K562 (cell line): ENCODE measurements around the gene NAA40. TPM values are rescaled to one million over a fixed set of nuclear protein-coding genes. Genes with fewer than 3 reads are reported as not detected.

ENCODE experiments used
- BACH1 ChIP-seq: fragments of 200-800 bp; sonication (Bioruptor generic); IDR thresholded peaks from 2 replicates; pipeline ENCODE4 v1.6.1; 2016; ENCODE audit warnings: missing genetic modification characterization, missing compliant biosample characterization
- CAMTA2 ChIP-seq: fragments of 250-450 bp; sonication (Bioruptor Pico); conservative IDR thresholded peaks from 2 replicates; pipeline ENCODE4 v1.5.1; 2022
- CXXC5 ChIP-seq: fragments of 250-450 bp; sonication (Bioruptor Pico); IDR thresholded peaks from 2 replicates; pipeline ENCODE4 v1.8.0; 2022; ENCODE audit warnings: inconsistent platforms, mild to moderate bottlenecking, moderate library complexity
- DDX20 ChIP-seq: fragments of 450-650 bp; IDR thresholded peaks from 2 replicates; pipeline ENCODE4 v1.6.1; 2016; ENCODE audit warnings: missing genetic modification characterization, low read depth, mild to moderate bottlenecking, missing compliant biosample characterization, moderate library complexity
- EP300 ChIP-seq: IDR thresholded peaks from 2 replicates; pipeline ENCODE4 v1.6.1; 2012; ENCODE audit warnings: low read length, improper control_type of control experiment
- FOXJ2 ChIP-seq: fragments of 200-800 bp; sonication (Bioruptor generic); IDR thresholded peaks from 2 replicates; pipeline ENCODE4 v1.6.1; 2016; ENCODE audit warnings: missing genetic modification characterization, missing compliant biosample characterization
- FOXJ3 ChIP-seq: sonication (generic); formaldehyde crosslinking; IDR thresholded peaks from 2 replicates; pipeline ENCODE4 v1.4.0; 2020; ENCODE audit warnings: mild to moderate bottlenecking, missing genetic modification reagents
- HMGN3 ChIP-seq: IDR thresholded peaks from 2 replicates; pipeline ENCODE4 v1.6.1; 2011; ENCODE audit warnings: borderline replicate concordance, low read depth, mild to moderate bottlenecking, mixed read lengths, low read length; ENCODE audit not compliant: insufficient read length; ENCODE audit errors: extremely low read depth
- MCM5 ChIP-seq: fragments of 450-650 bp; IDR thresholded peaks from 2 replicates; pipeline ENCODE4 v1.6.1; 2016; ENCODE audit warnings: low read depth
- MTA1 ChIP-seq: fragments of 450-650 bp; IDR thresholded peaks from 2 replicates; pipeline ENCODE4 v1.6.1; 2017; ENCODE audit warnings: borderline replicate concordance
- NONO ChIP-seq, 2 experiments: fragments of 200-400 bp in 1 of 2; fragments of 450-650 bp in 1 of 2; formaldehyde crosslinking in 1 of 2; IDR thresholded peaks; 2 replicates each; pipeline ENCODE4 v1.6.1; 2017; ENCODE audit warnings: low read depth in 2 of 2, mild to moderate bottlenecking in 2 of 2, moderate library complexity in 2 of 2, low read length in 1 of 2
- POLR2H ChIP-seq: IDR thresholded peaks from 2 replicates; pipeline ENCODE4 v1.6.1; 2016; ENCODE audit warnings: missing genetic modification characterization, low read depth, mild to moderate bottlenecking, control low read depth, missing compliant biosample characterization, moderate library complexity
- RBM22 ChIP-seq: fragments of 200-400 bp; formaldehyde crosslinking; IDR thresholded peaks from 2 replicates; pipeline ENCODE4 v1.6.1; 2018; ENCODE audit warnings: low read length, low read depth; ENCODE audit not compliant: poor library complexity, severe bottlenecking
- SETDB1 ChIP-seq: IDR thresholded peaks from one replicate; pipeline ENCODE4 v1.6.1; 2012; ENCODE audit warnings: low read length, control low read depth, inconsistent platforms
- TGIF2 ChIP-seq: sonication (generic); formaldehyde crosslinking; IDR thresholded peaks from 2 replicates; pipeline ENCODE4 v1.8.1; 2022; ENCODE audit warnings: mild to moderate bottlenecking, missing genetic modification reagents, moderate library complexity
- TOE1 ChIP-seq, 2 experiments: fragments of 450-650 bp in 1 of 2; sonication (generic) in 1 of 2; formaldehyde crosslinking in 1 of 2; IDR thresholded peaks; 2 replicates each; pipeline versions ENCODE4 v1.7.1 to v1.8.0; 2016 to 2022; ENCODE audit warnings: borderline replicate concordance in 2 of 2, mild to moderate bottlenecking in 2 of 2, antibody characterized with exemption in 1 of 2, inconsistent platforms in 1 of 2, low read depth in 1 of 2, missing genetic modification reagents in 1 of 2, moderate library complexity in 1 of 2
- ZNF445 ChIP-seq: fragments of 250-450 bp; sonication (Bioruptor Pico); IDR thresholded peaks from 2 replicates; pipeline ENCODE4 v1.4.0; 2020; ENCODE audit warnings: low read depth, mild to moderate bottlenecking, moderate library complexity
- ZNF609 ChIP-seq: sonication (generic); formaldehyde crosslinking; IDR thresholded peaks from 2 replicates; pipeline ENCODE4 v1.8.1; 2023; ENCODE audit warnings: missing genetic modification reagents, mild to moderate bottlenecking, borderline replicate concordance
- polyA plus RNA-seq, 8 experiments: library from polyadenylated mRNA; depleted of rRNA in 4 of 8; stranded (reverse) in 5 of 8; unstranded in 3 of 8; fragments of >200 nt; fragmentation: Nextera tagmentation in 2 of 8; fragmentation: Illumina TruSeq in 1 of 8; extraction: Ambion mirVana in 2 of 8; extraction: Trizol in 1 of 8; gene quantifications; 2 replicates each; pipeline versions ENCODE4 v1.2.1 to v1.2.3, GENCODE V29; 2011 to 2014; ENCODE audit warnings: inconsistent platforms in 1 of 8, missing spikeins in 1 of 8
- total RNA-seq, 7 experiments: library from RNA; depleted of rRNA in 6 of 7; stranded (reverse); fragments of >200 nt in 6 of 7; fragmentation: Illumina TruSeq in 2 of 7; extraction: Trizol in 2 of 7; gene quantifications; 2 replicates each; pipeline versions ENCODE4 v1.2.1 to v1.2.3, GENCODE V29; 2011 to 2021; ENCODE audit warnings: low replicate concordance in 1 of 7
- TF ChIP-seq, protein P1 (sequence below): fragments of 250-450 bp; sonication (Bioruptor Pico); IDR thresholded peaks from 2 replicates; pipeline ENCODE4 v1.4.0; 2020

The NAA40 gene
- total and polyA plus RNA-seq, 9 of the 15 experiments (the other 6 are each of a cell fraction or from before 2014, with no cell fraction given), result 6.2 to 39.0 (median 23.1) TPM

- TF ChIP-seq RBM22 (no peak), ZNF609 (CRISPR knock-in tag) (no peak), MTA1 (no peak), MCM5 (no peak), NONO (IDR thresholded peaks at IDR 0.05; ENCODE audit: low read depth in 2 of 2, low read length in 1 of 2) (no peak), EP300 (peak; percentile 12; the same call in 1 of the 2 replicates), SETDB1 (no peak), FOXJ3 (CRISPR knock-in tag) (no peak), CAMTA2 (CRISPR knock-in tag) (no peak), CXXC5 (no peak), BACH1 (tag) (no peak), TGIF2 (CRISPR knock-in tag) (no peak), ZNF445 (CRISPR knock-in tag) (no peak), FOXJ2 (no peak), POLR2H (tag) (no peak), DDX20 (tag) (no peak), TOE1 (IDR thresholded peaks at IDR 0.05; ENCODE audit: borderline replicate concordance) (no peak), TOE1 (CRISPR knock-in tag; IDR thresholded peaks at IDR 0.05; ENCODE audit: borderline replicate concordance, low read depth) (no peak), HMGN3 (no peak)
- TF ChIP-seq, protein P1, sequence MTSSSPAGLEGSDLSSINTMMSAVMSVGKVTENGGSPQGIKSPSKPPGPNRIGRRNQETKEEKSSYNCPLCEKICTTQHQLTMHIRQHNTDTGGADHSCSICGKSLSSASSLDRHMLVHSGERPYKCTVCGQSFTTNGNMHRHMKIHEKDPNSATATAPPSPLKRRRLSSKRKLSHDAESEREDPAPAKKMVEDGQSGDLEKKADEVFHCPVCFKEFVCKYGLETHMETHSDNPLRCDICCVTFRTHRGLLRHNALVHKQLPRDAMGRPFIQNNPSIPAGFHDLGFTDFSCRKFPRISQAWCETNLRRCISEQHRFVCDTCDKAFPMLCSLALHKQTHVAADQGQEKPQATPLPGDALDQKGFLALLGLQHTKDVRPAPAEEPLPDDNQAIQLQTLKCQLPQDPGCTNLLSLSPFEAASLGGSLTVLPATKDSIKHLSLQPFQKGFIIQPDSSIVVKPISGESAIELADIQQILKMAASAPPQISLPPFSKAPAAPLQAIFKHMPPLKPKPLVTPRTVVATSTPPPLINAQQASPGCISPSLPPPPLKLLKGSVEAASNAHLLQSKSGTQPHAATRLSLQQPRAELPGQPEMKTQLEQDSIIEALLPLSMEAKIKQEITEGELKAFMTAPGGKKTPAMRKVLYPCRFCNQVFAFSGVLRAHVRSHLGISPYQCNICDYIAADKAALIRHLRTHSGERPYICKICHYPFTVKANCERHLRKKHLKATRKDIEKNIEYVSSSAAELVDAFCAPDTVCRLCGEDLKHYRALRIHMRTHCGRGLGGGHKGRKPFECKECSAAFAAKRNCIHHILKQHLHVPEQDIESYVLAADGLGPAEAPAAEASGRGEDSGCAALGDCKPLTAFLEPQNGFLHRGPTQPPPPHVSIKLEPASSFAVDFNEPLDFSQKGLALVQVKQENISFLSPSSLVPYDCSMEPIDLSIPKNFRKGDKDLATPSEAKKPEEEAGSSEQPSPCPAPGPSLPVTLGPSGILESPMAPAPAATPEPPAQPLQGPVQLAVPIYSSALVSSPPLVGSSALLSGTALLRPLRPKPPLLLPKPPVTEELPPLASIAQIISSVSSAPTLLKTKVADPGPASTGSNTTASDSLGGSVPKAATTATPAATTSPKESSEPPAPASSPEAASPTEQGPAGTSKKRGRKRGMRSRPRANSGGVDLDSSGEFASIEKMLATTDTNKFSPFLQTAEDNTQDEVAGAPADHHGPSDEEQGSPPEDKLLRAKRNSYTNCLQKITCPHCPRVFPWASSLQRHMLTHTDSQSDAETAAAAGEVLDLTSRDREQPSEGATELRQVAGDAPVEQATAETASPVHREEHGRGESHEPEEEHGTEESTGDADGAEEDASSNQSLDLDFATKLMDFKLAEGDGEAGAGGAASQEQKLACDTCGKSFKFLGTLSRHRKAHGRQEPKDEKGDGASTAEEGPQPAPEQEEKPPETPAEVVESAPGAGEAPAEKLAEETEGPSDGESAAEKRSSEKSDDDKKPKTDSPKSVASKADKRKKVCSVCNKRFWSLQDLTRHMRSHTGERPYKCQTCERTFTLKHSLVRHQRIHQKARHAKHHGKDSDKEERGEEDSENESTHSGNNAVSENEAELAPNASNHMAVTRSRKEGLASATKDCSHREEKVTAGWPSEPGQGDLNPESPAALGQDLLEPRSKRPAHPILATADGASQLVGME (CRISPR knock-in tag), result no peak
Measured at GRCh38 chr11:63941901-63942300, 3.1 kb downstream of the NAA40 start (continued).
